KOPT-K1 (cell line): ENCODE measurements around the gene CEACAM7.

Experiments
- H3K27ac ChIP-seq: fragments of 200-600 bp; sonication (generic); 2 replicates; pipeline ENCODE4 v1.5.1; 2016; ENCODE audit warnings: antibody characterized with exemption, mild to moderate bottlenecking, low read depth, low read length; ENCODE audit not compliant: poor library complexity, severe bottlenecking
- H3K36me3 ChIP-seq: fragments of 200-600 bp; sonication (generic); 2 replicates; pipeline ENCODE4 v1.5.1; 2017; ENCODE audit warnings: antibody characterized with exemption, mild to moderate bottlenecking, low read length, moderate library complexity; ENCODE audit not compliant: insufficient read depth
- H3K9me3 ChIP-seq: fragments of 200-600 bp; sonication (generic); 2 replicates; pipeline ENCODE4 v1.5.1; 2017; ENCODE audit warnings: antibody characterized with exemption, low read length, mild to moderate bottlenecking; ENCODE audit not compliant: insufficient read depth, poor library complexity, severe bottlenecking

CEACAM7 gene

GRCh38 chr19:41705393-41706174 lies 17.5 kb upstream of the CEACAM7 start:
- Histone ChIP-seq H3K9me3 (no peaks in the 10 kb centered on the region), H3K27ac (no peak overlapping the region), H3K36me3 (no peaks in the 10 kb centered on the region)

GRCh38 chr19:41703602-41704293 lies 15.7 kb upstream of the CEACAM7 start:
- H3K27ac ChIP-seq, result no peak overlapping the region
- no peaks in the 10 kb centered on the region for H3K36me3 ChIP-seq
- H3K9me3 ChIP-seq, result no peaks in the 10 kb centered on the region

GRCh38 chr19:41702171-41702651 lies 14.1 kb upstream of the CEACAM7 start:
- H3K9me3 ChIP-seq, result no peaks in the 10 kb centered on the region

GRCh38 chr19:41701401-41702075 lies 13.5 kb upstream of the CEACAM7 start:
- no peaks in the 10 kb centered on the region for H3K36me3 ChIP-seq
- H3K27ac ChIP-seq, result no peak overlapping the region
- no peaks in the 10 kb centered on the region for H3K9me3 ChIP-seq

More at GRCh38 chr19:41702171-41702651, 14.1 kb upstream of the CEACAM7 start:
- H3K36me3 ChIP-seq, result no peaks in the 10 kb centered on the region
- no peak overlapping the region for H3K27ac ChIP-seq

DNA sequence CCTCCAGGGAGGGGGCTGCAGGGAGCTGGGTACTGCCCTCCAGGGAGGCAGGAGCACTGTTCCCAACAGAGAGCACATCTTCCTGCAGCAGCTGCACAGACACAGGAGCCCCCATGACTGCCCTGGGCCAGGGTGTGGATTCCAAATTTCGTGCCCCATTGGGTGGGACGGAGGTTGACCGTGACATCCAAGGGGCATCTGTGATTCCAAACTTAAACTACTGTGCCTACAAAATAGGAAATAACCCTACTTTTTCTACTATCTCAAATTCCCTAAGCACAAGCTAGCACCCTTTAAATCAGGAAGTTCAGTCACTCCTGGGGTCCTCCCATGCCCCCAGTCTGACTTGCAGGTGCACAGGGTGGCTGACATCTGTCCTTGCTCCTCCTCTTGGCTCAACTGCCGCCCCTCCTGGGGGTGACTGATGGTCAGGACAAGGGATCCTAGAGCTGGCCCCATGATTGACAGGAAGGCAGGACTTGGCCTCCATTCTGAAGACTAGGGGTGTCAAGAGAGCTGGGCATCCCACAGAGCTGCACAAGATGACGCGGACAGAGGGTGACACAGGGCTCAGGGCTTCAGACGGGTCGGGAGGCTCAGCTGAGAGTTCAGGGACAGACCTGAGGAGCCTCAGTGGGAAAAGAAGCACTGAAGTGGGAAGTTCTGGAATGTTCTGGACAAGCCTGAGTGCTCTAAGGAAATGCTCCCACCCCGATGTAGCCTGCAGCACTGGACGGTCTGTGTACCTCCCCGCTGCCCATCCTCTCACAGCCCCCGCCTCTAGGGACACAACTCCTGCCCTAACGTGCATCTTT lies 12.5 kb upstream of the CEACAM7 start:
- no peak overlapping the region for H3K27ac ChIP-seq
- H3K9me3 ChIP-seq, result no peaks in the 10 kb centered on the region
- H3K36me3 ChIP-seq, result no peaks in the 10 kb centered on the region

DNA sequence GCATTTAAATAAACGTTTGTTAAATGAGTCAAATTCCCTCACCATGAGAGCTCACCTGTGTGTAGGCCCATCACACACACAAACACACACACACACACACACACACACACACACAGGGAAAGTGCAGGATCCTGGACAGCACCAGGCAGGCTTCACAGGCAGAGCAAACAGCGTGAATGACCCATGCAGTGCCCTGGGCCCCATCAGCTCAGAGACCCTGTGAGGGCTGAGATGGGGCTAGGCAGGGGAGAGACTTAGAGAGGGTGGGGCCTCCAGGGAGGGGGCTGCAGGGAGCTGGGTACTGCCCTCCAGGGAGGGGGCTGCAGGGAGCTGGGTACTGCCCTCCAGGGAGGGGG lies 11.9 kb upstream of the CEACAM7 start:
- H3K9me3 ChIP-seq, result no peaks in the 10 kb centered on the region
- no peaks in the 10 kb centered on the region for H3K36me3 ChIP-seq
- H3K27ac ChIP-seq, result no peak overlapping the region

- no peaks in the 10 kb centered on the region for H3K9me3 ChIP-seq
- no peak overlapping the region for H3K27ac ChIP-seq
- H3K36me3 ChIP-seq, result no peaks in the 10 kb centered on the region
These were observed 11.3 kb upstream of the CEACAM7 start for GRCh38 chr19:41699231-41699967.

GRCh38 chr19:41698746-41699230 lies 10.7 kb upstream of the CEACAM7 start:
- Histone ChIP-seq H3K9me3 (no peaks in the 10 kb centered on the region), H3K27ac (no peak overlapping the region), H3K36me3 (no peaks in the 10 kb centered on the region)

DNA sequence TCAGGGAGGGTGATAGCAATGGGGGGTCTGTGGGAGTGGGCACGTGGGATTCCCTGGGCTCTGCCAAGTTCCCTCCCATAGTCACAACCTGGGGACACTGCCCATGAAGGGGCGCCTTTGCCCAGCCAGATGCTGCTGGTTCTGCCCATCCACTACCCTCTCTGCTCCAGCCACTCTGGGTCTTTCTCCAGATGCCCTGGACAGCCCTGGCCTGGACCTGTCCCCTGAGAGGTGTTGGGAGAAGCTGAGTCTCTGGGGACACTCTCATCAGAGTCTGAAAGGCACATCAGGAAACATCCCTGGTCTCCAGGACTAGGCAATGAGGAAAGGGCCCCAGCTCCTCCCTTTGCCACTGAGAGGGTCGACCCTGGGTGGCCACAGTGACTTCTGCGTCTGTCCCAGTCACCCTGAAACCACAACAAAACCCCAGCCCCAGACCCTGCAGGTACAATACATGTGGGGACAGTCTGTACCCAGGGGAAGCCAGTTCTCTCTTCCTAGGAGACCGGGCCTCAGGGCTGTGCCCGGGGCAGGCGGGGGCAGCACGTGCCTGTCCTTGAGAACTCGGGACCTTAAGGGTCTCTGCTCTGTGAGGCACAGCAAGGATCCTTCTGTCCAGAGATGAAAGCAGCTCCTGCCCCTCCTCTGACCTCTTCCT lies 9.3 kb upstream of the CEACAM7 start:
- Histone ChIP-seq H3K36me3 (no peaks in the 10 kb centered on the region), H3K27ac (no peak overlapping the region), H3K9me3 (no peaks in the 10 kb centered on the region)

DNA sequence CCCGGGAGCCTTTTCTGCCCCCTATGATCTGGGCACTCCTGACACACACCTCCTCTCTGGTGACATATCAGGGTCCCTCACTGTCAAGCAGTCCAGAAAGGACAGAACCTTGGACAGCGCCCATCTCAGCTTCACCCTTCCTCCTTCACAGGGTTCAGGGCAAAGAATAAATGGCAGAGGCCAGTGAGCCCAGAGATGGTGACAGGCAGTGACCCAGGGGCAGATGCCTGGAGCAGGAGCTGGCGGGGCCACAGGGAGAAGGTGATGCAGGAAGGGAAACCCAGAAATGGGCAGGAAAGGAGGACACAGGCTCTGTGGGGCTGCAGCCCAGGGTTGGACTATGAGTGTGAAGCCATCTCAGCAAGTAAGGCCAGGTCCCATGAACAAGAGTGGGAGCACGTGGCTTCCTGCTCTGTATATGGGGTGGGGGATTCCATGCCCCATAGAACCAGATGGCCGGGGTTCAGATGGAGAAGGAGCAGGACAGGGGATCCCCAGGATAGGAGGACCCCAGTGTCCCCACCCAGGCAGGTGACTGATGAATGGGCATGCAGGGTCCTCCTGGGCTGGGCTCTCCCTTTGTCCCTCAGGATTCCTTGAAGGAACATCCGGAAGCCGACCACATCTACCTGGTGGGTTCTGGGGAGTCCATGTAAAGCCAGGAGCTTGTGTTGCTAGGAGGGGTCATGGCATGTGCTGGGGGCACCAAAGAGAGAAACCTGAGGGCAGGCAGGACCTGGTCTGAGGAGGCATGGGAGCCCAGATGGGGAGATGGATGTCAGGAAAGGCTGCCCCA lies 8.5 kb upstream of the CEACAM7 start:
- no peak overlapping the region for H3K27ac ChIP-seq
- H3K36me3 ChIP-seq, result no peaks in the 10 kb centered on the region
- H3K9me3 ChIP-seq, result no peaks in the 10 kb centered on the region

DNA sequence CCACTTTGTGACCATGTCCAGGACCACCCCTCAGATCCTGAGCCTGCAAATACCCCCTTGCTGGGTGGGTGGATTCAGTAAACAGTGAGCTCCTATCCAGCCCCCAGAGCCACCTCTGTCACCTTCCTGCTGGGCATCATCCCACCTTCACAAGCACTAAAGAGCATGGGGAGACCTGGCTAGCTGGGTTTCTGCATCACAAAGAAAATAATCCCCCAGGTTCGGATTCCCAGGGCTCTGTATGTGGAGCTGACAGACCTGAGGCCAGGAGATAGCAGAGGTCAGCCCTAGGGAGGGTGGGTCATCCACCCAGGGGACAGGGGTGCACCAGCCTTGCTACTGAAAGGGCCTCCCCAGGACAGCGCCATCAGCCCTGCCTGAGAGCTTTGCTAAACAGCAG lies 7.7 kb upstream of the CEACAM7 start:
- Histone ChIP-seq H3K27ac (no peak overlapping the region), H3K36me3 (no peaks in the 10 kb centered on the region), H3K9me3 (no peaks in the 10 kb centered on the region)

DNA sequence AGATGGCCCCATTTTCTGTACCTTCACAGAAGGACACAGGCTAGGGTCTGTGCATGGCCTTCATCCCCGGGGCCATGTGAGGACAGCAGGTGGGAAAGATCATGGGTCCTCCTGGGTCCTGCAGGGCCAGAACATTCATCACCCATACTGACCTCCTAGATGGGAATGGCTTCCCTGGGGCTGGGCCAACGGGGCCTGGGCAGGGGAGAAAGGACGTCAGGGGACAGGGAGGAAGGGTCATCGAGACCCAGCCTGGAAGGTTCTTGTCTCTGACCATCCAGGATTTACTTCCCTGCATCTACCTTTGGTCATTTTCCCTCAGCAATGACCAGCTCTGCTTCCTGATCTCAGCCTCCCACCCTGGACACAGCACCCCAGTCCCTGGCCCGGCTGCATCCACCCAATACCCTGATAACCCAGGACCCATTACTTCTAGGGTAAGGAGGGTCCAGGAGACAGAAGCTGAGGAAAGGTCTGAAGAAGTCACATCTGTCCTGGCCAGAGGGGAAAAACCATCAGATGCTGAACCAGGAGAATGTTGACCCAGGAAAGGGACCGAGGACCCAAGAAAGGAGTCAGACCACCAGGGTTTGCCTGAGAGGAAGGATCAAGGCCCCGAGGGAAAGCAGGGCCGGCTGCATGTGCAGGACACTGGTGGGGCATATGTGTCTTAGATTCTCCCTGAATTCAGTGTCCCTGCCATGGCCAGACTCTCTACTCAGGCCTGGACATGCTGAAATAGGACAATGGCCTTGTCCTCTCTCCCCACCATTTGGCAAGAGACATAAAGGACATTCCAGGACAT lies 7.0 kb upstream of the CEACAM7 start:
- Histone ChIP-seq H3K9me3 (no peaks in the 10 kb centered on the region), H3K27ac (no peak overlapping the region), H3K36me3 (no peaks in the 10 kb centered on the region)
